Measurements from ENCODE around the gene GOLGA6L1.
"Not testable (repeated sequence)": the region's sequence is repeated elsewhere in the genome, so short reads cannot be mapped to it uniquely, and the experiment has no call there.

- TF ChIP-seq POLR2A, CTCF, EP300 (IDR thresholded peaks at IDR 0.05): not testable (repeated sequence)
Measured at GRCh38 chr15:23136722-23137121, at the start of gene GOLGA6L1.
